ENCODE measurements around the gene ADCY1.

Gene ADCY1

DNA sequence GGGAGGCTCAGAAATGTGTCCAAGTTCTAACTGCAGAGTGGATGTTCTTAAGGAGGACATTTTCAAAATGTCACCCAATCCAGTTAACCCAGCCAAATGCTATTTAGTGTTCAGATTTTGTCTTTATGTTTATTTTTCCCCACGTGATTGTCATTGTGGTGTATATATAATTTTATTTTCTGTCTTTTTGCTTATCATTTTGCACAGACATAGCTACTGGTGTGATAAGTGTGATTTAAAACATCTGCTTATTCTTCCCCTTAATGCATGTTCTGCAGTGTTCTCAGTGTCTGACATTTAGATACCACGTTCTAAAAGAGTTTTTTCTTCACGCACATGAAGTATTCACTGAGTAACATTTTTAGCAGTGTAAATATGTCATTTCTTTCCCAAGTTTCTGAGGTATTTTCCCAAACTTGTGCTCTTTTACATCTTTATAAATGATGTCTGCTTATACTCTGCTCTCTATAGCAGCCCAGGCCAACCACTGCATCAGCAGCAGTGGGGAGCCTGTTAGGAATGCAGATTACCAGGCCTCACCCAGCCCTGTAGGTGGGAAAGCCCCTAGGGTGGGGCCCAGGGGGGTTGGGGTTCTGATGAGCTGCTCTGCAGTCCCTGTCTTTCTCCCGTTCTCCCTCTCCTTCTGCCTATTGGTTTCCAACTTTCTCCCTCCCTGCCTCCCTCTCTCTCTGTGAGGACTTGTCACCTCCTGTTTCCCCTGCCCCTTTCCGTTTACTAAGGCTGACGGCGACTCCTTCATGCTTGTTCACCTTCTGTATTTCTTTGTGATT lies 20.8 kb downstream of the ADCY1 start:
- no peak for DNase-seq (ENCODE audit: low spot score)

DNA sequence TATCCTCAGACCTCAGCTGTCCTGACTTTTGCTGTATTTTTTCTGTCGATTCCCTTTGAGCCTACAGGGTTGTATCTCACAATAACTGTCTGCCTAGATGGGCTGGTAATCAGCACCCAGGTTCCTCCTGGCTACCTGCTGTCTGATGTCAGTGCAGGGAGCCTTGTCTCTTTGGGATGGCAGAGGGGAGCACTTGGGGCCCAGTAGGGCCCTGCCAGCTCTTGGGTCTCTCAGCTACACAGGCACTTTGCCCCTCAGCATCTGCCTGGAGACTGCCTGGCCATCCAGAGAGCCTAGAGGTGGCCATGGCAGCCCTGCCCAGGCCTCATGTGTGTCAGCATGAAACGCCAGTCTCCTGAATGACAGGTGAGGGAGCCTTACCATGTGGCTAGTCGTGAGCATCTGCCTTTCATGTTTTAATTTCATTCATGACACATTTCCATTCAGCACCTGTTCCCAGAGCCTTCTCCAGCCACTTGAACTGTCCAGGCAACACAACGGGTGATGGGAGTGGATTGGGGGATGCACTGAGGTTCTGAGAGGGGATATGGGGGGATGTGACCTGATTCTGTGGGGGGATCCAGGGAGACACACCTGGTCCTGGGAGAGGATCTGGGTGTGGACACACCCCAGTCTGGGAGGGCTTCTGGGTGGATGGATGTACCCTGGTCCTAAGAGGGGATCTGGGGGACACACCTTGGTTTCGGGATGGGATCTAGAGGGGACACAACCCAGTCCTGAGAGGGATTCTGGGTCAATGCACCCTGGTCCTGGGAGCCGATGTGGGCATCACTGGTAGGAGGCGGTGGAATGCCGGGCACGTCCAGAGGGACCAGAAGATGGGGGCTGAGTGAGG lies 21.9 kb downstream of the ADCY1 start:
- DNase-seq (ENCODE audit: low spot score), result no peak

DNA sequence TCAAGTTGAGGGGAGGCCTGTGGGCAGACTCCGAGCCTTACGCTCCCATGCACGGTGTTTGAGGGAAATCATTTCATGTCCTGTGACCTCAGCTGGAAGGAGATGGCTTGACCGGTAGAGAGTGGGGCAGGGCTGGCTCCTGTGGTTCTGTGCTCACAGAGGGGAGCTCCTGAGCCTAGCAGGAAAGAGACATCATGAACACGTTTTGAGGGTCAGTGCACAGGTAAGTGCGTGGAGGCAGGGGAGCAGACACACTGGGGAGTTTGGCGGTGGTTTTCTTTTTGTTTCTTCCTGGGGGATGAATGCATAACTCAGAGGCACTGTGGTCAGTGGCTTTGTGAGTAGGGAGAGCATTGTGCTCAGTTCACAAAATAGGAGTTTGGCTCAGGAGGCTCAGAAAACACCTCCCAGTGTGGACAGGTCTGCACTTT lies 22.5 kb downstream of the ADCY1 start:
- DNase-seq (ENCODE audit: low spot score), result no peak

DNA sequence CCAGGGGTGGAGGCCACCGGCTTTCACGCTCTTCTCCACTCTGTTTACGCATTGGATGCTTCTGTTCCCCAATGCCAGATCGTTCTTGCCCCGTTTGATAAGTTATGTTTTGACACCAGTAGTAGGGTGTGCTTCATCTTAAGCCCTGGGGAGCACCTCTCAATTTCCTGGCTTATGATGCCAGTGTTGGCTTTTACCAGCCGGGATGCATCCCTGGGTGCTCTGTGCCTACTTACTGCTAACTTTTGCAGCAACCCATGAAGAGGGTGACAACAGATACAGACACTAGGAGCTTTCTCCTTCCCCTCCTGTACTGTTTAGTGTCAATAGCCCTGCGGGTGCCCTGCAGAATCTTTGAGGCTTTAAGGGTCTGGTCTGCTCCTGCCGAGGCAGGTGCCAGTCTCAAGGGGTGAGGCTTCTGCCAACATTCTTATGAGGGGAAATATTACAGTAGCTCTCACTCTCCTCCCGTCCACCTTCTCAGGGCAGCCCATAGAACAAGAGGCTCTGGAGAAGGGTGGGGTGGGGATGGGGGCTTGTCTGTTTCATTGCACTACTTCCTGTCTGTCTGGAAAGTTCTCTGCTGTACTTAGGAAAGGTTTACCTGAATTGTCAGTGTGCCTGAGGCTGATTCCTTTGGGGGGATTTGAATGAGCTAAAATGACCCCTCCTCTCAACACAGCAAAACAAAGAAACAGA lies 23.3 kb downstream of the ADCY1 start:
- DNase-seq (ENCODE audit: low spot score), result no peak

DNA sequence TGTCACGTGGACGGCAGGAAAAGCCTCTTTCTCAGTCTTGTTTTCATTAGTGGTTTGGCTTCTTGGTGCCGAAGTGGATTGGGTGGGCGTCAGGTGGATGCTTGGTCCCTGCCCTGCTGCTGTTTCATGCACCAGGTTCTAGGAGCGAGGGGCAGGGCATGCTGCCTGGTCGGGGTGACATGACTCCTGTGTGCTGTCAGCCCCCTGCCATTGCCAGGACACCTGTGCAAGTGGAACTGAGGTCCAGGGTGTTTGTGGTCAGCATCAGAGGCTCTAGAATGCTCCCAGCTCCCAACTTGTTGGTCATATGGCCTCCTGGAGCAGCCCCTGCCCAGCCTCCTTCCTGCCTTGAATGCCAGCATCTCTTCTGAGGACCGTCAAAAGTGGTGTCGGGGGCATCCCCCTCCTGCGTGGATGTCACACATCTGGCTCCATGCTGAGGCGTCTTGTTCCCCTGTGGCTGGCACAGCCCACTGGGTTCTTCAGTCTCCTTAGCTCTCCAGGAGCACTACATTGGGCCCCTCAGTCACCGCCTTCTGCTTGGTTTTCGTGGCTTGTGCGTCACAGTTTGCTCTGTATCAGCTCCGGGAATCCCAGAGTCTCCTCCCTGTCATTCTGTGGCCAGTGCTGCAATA lies 24.8 kb downstream of the ADCY1 start:
- no peak for DNase-seq (ENCODE audit: low spot score)

DNA sequence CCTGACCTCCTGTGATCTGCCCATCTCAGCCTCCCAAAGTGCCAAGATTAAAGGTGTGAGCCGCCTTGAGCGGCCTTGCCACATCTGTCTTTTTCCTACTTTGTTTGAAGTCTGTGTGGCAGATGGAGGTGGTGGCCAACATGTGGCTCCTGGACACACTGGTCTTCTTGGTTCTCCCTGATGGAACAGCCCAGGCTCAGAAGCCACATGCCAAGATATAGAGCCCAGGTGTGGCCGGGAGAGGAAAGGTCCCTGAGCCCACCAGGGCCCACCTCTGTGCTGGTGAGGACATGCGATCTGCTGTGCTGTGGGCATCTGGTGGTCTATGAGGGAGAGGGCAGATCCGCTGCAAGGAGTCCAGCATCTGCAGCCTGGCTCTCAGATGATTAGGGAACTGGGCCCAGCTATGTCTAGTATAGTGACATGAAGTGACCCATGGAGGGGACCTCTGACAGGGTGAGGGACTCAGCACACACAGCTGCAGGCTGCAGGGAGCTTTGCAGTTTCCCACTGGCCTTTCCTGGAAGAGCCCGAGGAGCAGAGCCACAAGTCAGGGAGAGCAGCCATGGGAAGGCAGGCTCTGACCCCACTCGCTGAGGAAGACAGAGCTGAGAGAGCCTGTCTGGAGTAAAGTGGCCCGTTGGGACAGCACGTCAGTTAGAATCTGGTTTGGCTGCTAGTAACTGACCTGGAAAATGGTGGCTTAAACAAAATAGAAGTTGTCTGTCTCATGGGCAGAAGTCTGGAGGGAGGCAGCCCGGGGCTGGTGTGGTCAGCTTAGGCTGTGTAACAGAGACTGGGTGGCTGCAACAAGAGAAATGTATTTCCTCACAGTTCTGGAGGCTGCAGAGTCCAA lies 25.9 kb downstream of the ADCY1 start:
- DNase-seq (ENCODE audit: low spot score), result no peak

DNA sequence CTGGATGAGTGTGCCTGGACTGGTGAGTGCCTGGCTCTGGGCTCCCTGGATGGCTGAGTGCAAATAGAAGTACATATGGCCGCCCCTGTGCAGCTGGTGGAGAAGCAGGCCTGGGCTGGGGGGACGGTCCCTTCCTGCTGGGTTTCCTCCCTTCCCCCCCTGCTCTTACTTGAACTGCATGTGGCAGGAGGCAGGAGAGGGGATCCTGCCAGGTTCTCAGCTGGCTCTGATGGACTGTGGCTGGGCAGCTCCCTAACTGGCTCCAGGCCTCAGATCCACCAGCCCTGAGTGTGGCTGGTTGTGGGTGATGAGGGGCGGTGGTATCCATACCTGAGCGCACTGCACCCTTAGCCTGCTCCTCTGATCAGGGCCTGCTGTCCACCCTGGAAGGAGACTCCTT lies 26.9 kb downstream of the ADCY1 start:
- DNase-seq (ENCODE audit: low spot score), result no peak

DNA sequence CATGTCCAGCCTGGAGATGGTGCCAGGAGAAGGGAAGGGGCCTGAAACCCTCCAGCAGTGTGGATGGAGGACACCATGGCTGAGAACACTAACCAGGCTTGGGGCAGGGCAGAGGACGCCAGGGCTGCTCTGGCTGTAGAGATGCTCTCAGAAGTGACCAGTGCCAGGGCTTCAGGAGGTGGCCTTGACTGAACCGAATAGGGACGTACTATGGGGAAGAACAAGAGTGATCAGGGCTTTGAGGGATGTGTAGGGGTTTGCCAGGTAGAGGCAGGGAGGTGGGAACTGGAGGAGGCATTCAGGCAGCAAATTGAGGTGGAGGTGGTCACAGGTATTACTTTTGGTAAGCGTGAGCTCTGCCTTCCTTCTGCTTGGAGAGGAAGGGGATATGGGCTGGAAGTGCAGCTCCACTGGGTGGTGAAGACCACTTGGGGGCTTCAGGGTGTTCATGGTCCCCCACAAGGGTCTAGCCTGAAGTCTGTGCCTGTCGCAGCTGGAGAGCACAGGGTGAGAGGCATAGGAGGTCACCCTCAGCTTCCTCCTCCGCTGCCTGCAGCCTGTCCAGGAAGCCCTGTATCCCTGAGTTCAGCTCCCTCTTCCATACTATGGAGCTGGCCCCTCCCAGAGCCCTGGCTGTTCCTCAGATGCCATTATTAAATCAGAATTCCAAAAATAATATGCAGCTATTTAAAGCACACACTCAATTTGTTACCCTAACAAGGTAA lies 27.8 kb downstream of the ADCY1 start:
- DNase-seq (ENCODE audit: low spot score), result no peak

DNA sequence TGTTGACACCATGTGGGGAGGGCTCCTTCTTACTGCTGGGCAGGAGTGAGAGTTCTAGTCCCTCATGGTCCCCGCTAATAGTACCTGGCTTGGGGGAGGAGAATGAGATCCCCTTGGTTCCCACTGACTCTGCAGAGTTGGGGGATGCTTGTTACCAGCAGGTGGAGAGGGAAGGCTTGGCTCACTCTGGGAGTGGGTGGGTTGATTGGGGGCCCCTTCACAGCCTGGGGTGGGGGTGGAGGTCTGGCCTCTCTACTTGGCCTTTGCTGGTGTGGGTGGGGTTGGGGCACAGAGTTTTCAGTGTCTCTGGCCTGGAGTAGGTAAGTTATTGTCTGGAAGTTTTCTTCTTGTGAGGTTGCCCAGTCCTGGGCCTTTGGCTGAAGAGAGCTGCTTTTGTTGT lies 31.9 kb downstream of the ADCY1 start:
- no peak for DNase-seq (ENCODE audit: low spot score)

DNA sequence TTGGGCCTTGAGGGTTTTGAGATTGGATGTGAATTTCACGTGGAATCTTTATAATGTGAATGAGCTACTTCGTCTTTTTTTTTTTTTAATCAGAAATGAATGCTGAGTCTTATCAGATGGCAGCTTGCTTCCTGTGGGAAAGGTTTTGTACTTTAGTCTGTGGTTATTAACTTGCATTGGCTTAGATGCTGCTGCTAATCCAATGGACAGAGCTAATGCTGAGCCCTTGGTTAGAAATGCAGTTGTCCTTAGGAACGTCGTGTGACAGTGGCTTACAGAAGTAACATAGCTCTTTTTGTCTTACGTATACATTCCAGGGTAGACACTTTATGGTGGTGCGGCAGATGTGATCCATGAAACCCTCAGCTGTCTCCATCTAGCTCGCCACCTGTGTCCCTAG lies 32.8 kb downstream of the ADCY1 start:
- no peak for DNase-seq (ENCODE audit: low spot score)

DNA sequence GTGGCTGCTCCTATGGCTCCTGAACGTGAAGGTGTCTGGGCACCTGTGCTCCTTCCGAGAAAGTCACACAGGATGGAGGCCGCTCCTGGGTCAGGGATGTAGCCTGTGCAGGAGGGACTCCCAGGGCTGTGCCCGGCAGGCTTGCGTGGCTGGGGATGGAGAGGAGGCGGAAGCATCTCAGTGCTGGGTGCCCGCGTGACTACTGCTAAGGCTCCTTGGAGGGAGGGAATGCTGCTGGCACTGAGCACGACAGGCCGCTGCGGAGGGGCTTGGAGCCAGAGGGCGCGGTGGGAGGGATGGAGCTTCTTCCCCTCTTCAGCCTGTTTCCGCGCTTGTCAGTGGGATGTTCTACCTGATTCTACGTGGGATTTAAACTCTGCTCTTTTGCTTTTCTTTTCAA lies 35.0 kb downstream of the ADCY1 start:
- DNase-seq (ENCODE audit: low spot score), result no peak

DNA sequence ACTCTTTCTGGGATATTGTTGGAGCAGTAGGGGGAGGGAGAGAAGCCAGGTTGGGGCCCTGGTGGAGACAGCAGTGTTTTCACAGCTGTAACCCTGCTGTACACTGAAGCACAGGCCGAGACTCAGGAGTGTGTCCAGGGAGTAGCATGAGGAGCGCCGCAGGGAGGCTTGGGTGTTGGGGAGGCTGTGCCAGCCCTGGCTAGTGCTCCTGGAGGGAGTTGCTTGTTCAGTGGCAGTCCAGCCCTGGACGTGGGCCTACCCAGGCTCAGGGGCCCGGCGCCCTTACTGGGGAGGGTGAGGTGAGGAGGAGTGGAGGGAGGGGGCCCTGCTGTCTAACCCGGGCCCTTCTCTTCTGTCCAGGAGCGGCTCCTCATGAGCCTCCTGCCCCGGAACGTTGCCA lies 35.9 kb downstream of the ADCY1 start:
- no peak for DNase-seq (ENCODE audit: low spot score)

DNA sequence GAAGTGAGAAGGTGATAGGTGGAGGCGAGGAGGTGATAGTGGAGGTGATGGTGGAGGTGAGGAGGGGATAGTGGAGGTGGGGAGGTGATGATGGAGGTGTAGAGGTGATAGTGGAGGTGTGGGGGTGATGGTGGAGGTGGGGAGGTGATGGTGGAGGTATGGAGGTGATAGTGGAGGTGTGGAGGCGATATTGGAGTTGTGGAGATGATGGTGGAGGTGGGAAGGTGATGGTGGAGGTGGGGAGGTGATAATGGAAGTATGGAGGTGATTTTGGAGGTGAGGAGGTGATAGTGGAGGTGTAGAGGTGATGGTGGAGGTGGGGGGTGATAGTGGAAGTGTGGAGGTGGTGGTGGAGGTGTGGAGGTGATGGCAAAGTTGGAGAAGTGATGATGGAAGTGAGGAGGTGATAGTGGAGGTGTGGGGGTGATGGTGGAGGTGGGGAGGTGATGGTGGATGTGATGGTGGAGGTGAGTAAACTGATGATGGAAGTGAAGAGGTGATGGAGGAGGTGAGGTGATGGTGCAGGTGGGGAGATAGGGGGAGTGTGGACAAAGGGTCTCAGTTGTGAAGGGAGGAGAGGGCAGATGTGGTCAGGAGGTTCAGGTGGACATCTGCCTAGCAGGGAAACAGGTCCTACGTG lies 36.6 kb downstream of the ADCY1 start:
- DNase-seq (ENCODE audit: low spot score), result no peak

DNA sequence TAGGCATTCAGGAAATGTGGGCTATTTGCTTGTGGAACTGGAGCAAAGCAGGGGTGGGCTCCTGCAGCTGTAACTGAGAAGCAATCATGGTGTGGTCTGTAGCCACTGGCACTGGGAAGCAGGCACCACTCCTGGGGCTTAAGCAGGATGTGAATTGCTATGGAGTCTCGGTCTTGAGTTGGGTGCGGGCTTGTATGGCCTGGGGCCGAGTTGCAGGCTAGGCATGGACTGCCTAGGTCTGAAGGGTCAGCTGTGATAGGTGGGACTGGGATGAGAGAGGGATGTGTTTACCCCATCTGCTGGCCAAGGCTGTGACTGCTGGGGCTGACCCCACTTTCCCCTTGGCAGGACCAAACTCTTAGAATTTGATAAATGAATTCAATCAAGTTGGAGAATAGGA lies 43.0 kb downstream of the ADCY1 start:
- DNase-seq (ENCODE audit: low spot score), result no peak

DNA sequence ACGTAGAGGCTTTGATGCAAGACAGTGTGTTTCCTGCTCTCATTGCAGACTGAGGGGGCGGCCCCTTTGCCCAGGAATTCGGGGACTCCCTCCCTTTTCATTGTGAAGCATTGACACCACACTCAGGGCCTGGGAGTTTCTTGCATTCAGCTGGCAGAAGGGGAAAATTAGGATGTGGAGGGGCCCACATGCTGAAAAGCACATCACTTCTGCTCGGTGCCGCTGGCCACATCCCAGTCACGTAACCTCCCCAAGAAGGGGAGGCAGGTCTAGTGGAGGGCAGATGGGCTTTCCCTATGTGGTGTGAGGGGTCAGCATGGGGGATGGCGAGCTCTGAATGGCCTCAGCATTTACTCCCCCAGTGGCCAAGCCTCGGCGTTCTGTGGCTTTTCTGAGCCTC lies 47.9 kb downstream of the ADCY1 start:
- no peak for DNase-seq (ENCODE audit: low spot score)

DNA sequence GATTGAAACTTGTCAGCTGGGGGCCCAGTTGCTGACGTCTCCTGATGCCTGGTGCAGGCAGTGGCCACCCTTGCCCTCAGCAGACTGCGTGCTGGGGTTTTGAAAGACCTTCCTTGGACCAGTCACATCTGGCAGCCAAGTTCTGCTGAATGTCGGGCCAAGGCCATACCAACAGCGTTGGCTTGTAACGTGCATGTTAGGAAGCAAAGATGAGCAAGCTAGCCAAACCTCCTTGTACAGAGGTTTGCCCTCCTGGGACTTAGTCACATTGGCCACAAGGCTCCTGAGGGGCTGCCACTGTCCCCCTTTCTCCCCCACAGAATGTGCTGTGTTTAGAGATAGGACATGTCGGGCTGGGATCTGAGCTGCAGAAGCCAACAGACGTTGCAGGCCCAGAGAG lies 49.0 kb downstream of the ADCY1 start:
- DNase-seq (ENCODE audit: low spot score), result no peak

DNA sequence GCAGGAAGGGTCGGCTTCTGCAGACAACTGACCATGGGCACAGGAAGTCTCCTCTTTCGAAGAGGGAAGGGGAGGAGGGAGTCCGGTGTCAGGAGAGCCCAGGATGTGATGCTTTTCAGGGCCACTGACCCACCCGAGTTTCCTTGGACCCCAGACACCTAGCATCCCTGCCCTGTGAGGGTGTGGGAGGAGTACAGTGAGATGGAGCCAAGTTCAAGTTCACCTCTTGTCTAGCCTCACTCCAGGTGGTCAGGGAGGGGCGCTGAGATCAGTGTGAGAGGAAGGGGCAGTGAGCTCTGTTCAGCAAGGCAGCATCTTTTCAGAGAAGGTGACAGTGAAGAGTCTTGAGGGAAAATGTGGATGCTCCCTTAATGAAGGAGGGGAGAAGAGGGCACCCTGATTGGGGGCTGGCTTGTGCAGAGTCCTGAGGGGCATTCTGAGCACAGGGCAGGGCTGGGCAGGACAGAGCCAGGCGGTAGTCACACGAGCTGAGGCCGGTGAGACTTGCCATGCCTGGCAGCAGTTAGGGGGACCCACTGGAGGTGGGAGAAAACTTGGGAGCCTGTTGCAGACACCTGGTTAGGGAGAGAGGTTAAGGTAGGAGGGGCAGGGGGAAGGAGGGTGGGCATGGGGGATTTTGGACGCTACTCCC lies 49.7 kb downstream of the ADCY1 start:
- DNase-seq (ENCODE audit: low spot score), result no peak

DNA sequence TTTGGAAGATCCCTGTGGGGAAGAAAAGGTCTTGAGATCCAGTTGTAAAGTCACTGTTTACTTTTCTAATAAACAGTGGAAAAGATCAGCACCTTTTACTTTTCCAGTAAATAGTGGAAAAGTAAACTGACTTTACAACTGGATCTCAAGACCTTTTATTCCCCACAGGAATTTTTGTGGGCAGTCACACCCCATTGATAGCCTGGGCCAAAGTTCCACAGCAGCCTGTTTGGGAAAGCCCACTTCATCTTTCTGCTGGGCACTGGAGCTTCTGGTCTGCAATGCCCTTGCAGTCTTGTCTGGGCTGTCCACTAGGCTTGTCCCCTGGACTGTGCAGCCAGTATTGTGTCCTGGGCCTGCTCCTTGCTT lies 50.2 kb downstream of the ADCY1 start:
- no peak for DNase-seq (ENCODE audit: low spot score)

DNA sequence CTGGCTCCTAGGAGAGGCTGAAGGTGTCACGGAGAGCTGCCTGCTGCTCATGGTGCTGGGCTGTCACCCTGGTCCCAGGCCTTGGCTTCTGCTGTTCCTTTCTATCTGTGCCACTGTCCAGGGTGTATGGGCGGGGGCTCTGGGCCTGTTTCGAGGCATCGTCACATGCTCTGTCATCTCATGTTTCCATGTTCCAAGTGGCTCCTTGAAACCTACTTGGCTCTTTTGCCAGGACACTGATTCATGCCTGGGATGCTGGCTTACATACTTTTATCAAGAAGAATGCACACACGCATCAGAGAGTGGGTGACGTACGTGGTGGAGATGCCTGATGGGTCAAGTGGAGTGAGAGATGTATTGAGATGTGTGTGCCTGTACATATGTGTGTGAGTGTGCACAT lies 50.9 kb downstream of the ADCY1 start:
- no peak for DNase-seq (ENCODE audit: low spot score)
